H9 (cell line): ENCODE data around the gene TWSG1. TPM values are rescaled to one million over a fixed set of nuclear protein-coding genes. Genes with fewer than 3 reads are reported as not detected.

ENCODE experiments used
- DNase-seq: peaks from one replicate; pipeline ENCODE4 v3.0.0-alpha.2; 2017
- H2AFZ ChIP-seq: one replicate; pipeline ENCODE4 v1.6.1; 2013; ENCODE audit warnings: mild to moderate bottlenecking, low read length, control low read depth, moderate library complexity
- H2AK5ac ChIP-seq: 2 replicates; pipeline ENCODE4 v1.6.1; 2013; ENCODE audit warnings: low read length, control low read depth, mixed read lengths; ENCODE audit not compliant: insufficient read length
- H2BK120ac ChIP-seq: one replicate; pipeline ENCODE4 v1.6.1; 2013; ENCODE audit warnings: low read depth, mild to moderate bottlenecking, low read length, control low read depth, inconsistent platforms; ENCODE audit not compliant: poor library complexity, severe bottlenecking
- H2BK12ac ChIP-seq: 2 replicates; pipeline ENCODE4 v1.6.1; 2013; ENCODE audit warnings: low read length, control low read depth, mixed read lengths, low read depth; ENCODE audit not compliant: insufficient read length
- H2BK15ac ChIP-seq: 2 replicates; pipeline ENCODE4 v1.6.1; 2013; ENCODE audit warnings: low read depth, low read length, control low read depth
- H2BK20ac ChIP-seq: one replicate; pipeline ENCODE4 v1.6.1; 2013; ENCODE audit warnings: low read depth, mild to moderate bottlenecking, low read length, control low read depth, inconsistent platforms; ENCODE audit not compliant: poor library complexity, severe bottlenecking
- H2BK5ac ChIP-seq: 2 replicates; pipeline ENCODE4 v1.6.1; 2013; ENCODE audit warnings: low read length, control low read depth, mixed read lengths; ENCODE audit not compliant: insufficient read length
- H3K14ac ChIP-seq: 2 replicates; pipeline ENCODE4 v1.6.1; 2013; ENCODE audit warnings: low read length, control low read depth; ENCODE audit not compliant: insufficient read depth
- H3K18ac ChIP-seq: 2 replicates; pipeline ENCODE4 v1.6.1; 2013; ENCODE audit warnings: low read depth, mild to moderate bottlenecking, mixed read lengths, low read length, control low read depth; ENCODE audit not compliant: insufficient read length
- H3K23ac ChIP-seq: 2 replicates; pipeline ENCODE4 v1.6.1; 2013; ENCODE audit warnings: low read length, control low read depth, mixed read lengths, low read depth; ENCODE audit not compliant: insufficient read length
- H3K23me2 ChIP-seq: 2 replicates; pipeline ENCODE4 v1.6.1; 2013; ENCODE audit warnings: low read depth, mild to moderate bottlenecking, mixed read lengths, low read length, control low read depth; ENCODE audit not compliant: insufficient read length, poor library complexity, severe bottlenecking
- H3K27ac ChIP-seq: 2 replicates; pipeline ENCODE4 v1.5.1; 2013; ENCODE audit warnings: low read length, control low read depth, mixed read lengths, low read depth; ENCODE audit not compliant: insufficient read length
- H3K27me3 ChIP-seq: 2 replicates; pipeline ENCODE4 v1.6.1; 2013; ENCODE audit warnings: low read length, control low read depth, inconsistent platforms; ENCODE audit not compliant: insufficient read depth
- H3K4ac ChIP-seq: 2 replicates; pipeline ENCODE4 v1.6.1; 2013; ENCODE audit warnings: low read depth, mild to moderate bottlenecking, control low read depth, inconsistent platforms, low read length, moderate library complexity
- H3K4me1 ChIP-seq: 2 replicates; pipeline ENCODE4 v1.6.1; 2013; ENCODE audit warnings: low read length, control low read depth, inconsistent platforms; ENCODE audit not compliant: insufficient read depth
- H3K4me2 ChIP-seq: 2 replicates; pipeline ENCODE4 v1.6.1; 2013; ENCODE audit warnings: low read length, control low read depth, mixed read lengths; ENCODE audit not compliant: insufficient read length, insufficient read depth
- H3K56ac ChIP-seq: 2 replicates; pipeline ENCODE4 v1.6.1; 2013; ENCODE audit warnings: low read depth, mild to moderate bottlenecking, mixed read lengths, low read length, control low read depth; ENCODE audit not compliant: insufficient read length
- H3K79me1 ChIP-seq: 2 replicates; pipeline ENCODE4 v1.6.1; 2013; ENCODE audit warnings: low read depth, mild to moderate bottlenecking, moderate library complexity, low read length, control low read depth, inconsistent platforms; ENCODE audit not compliant: insufficient read depth, poor library complexity, severe bottlenecking
- H3K79me2 ChIP-seq: 2 replicates; pipeline ENCODE4 v1.6.1; 2013; ENCODE audit warnings: low read length, control low read depth, inconsistent platforms; ENCODE audit not compliant: insufficient read depth
- H3K9ac ChIP-seq: 2 replicates; pipeline ENCODE4 v1.6.1; 2013; ENCODE audit warnings: low read length, control low read depth, mixed read lengths; ENCODE audit not compliant: insufficient read length; ENCODE audit errors: extremely low read depth
- H3K9me3 ChIP-seq: one replicate; pipeline ENCODE4 v1.6.1; 2013; ENCODE audit warnings: low read depth, low read length, inconsistent platforms; ENCODE audit not compliant: control insufficient read depth
- H3T11ph ChIP-seq: one replicate; pipeline ENCODE4 v1.6.1; 2013; ENCODE audit warnings: mild to moderate bottlenecking, low read length, control low read depth, inconsistent platforms
- H4K20me1 ChIP-seq: one replicate; pipeline ENCODE4 v1.6.1; 2013; ENCODE audit not compliant: control insufficient read depth, insufficient read length, insufficient read depth
- H4K5ac ChIP-seq: 2 replicates; pipeline ENCODE4 v1.6.1; 2013; ENCODE audit warnings: low read depth, mild to moderate bottlenecking, mixed read lengths, low read length, control low read depth; ENCODE audit not compliant: insufficient read length
- H4K8ac ChIP-seq: replicated peaks from 2 replicates; pipeline ENCODE4 v1.6.1; 2013; ENCODE audit warnings: low read length, control low read depth, mixed read lengths, low read depth; ENCODE audit not compliant: insufficient read length
- H4K91ac ChIP-seq: 2 replicates; pipeline ENCODE4 v1.6.1; 2013; ENCODE audit warnings: low read depth, mild to moderate bottlenecking, moderate library complexity, mixed read lengths, low read length, control low read depth; ENCODE audit not compliant: insufficient read length
- H3K27ac Mint-ChIP-seq, 3 experiments: 2 replicates in 2 of 3; 3 replicates in 1 of 3; pipeline ENCODE4 v1.8.0; 2020 to 2021; ENCODE audit warnings: mixed read lengths in 3 of 3, mild to moderate bottlenecking in 1 of 3, moderate library complexity in 1 of 3
- H3K27me3 Mint-ChIP-seq: 2 replicates; pipeline ENCODE4 v1.8.0; 2021; ENCODE audit warnings: low read depth, mild to moderate bottlenecking, moderate library complexity, mixed read lengths
- H3K36me3 Mint-ChIP-seq, 3 experiments: 2 replicates in 2 of 3; 3 replicates in 1 of 3; pipeline ENCODE4 v1.8.0; 2020 to 2021; ENCODE audit warnings: low read depth in 3 of 3, mixed read lengths in 3 of 3; ENCODE audit not compliant: insufficient read depth in 1 of 3
- H3K4me1 Mint-ChIP-seq, 2 experiments: 2 replicates each; pipeline ENCODE4 v1.8.0; 2020; ENCODE audit warnings: mixed read lengths in 2 of 2
- H3K4me3 Mint-ChIP-seq, 2 experiments: 2 replicates in 1 of 2; 3 replicates in 1 of 2; pipeline ENCODE4 v1.8.0; 2020 to 2021; ENCODE audit warnings: mild to moderate bottlenecking in 2 of 2, mixed read lengths in 2 of 2, moderate library complexity in 1 of 2
- H3K9me3 Mint-ChIP-seq, 2 experiments: 2 replicates in 1 of 2; 3 replicates in 1 of 2; pipeline ENCODE4 v1.8.0; 2020; ENCODE audit warnings: mild to moderate bottlenecking in 2 of 2, mixed read lengths in 2 of 2, moderate library complexity in 1 of 2
- WGBS: extraction: QIAGEN DNeasy Blood & Tissue Kit; methylation state at CpG from one replicate; pipeline ENCODE4 v1.1.7; 2013; ENCODE audit warnings: missing lambda C conversion rate, low lambda C conversion rate, mixed read lengths; ENCODE audit not compliant: insufficient read length; ENCODE audit errors: extremely low coverage; 5-methylcytosine and 5-hydroxymethylcytosine counted together
- total RNA-seq: library from RNA; stranded (reverse); gene quantifications from 2 replicates; pipeline ENCODE4 v1.2.1, GENCODE V29; 2021
- TF ChIP-seq, protein P1 (sequence below): fragments of 200-600 bp; sonication (generic); conservative IDR thresholded peaks from 3 replicates; pipeline ENCODE4 v1.8.0; 2021; ENCODE audit warnings: antibody characterized with exemption, mild to moderate bottlenecking

The TWSG1 gene
- total RNA-seq, 1 experiment from 2014 or later, result 25.7 TPM

- no peak overlapping the region for H4K91ac ChIP-seq
- no peak overlapping the region for H4K5ac ChIP-seq
- no peak for DNase-seq
- H3K9me3 ChIP-seq, result no peaks in the 10 kb centered on the region
- no peak overlapping the region for H3K27ac ChIP-seq
- no peak overlapping the region for H2BK20ac ChIP-seq
- WGBS, result no CpG with 5 or more reads among the region's 1 CpG
- no peak overlapping the region for H3K4me2 ChIP-seq
- H3K79me2 ChIP-seq, result no peaks in the 10 kb centered on the region
- H3K23me2 ChIP-seq, result no peaks in the 10 kb centered on the region
- Mint-ChIP-seq H3K4me1 (peaks cover 12 to 14% of the 10 kb centered on the region in 2 experiments), H3K4me3 (no peak overlapping the region), H3K9me3 (peaks cover 4 to 8% of the 10 kb centered on the region in 2 experiments; a peak in 4 of 5 replicates), H3K27ac (peak overlapping the region in 1 of 3 experiments; percentile 3; a peak in 2 of 7 replicates), H3K36me3 (peaks cover 7 to 16% (median 9%) of the 10 kb centered on the region in 3 experiments), H3K27me3 (no peaks in the 10 kb centered on the region)
- TF ChIP-seq, protein P1, sequence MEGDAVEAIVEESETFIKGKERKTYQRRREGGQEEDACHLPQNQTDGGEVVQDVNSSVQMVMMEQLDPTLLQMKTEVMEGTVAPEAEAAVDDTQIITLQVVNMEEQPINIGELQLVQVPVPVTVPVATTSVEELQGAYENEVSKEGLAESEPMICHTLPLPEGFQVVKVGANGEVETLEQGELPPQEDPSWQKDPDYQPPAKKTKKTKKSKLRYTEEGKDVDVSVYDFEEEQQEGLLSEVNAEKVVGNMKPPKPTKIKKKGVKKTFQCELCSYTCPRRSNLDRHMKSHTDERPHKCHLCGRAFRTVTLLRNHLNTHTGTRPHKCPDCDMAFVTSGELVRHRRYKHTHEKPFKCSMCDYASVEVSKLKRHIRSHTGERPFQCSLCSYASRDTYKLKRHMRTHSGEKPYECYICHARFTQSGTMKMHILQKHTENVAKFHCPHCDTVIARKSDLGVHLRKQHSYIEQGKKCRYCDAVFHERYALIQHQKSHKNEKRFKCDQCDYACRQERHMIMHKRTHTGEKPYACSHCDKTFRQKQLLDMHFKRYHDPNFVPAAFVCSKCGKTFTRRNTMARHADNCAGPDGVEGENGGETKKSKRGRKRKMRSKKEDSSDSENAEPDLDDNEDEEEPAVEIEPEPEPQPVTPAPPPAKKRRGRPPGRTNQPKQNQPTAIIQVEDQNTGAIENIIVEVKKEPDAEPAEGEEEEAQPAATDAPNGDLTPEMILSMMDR, result no peak
- H3K56ac ChIP-seq, result no peak overlapping the region
- no peak overlapping the region for H2BK120ac ChIP-seq
- no peak overlapping the region for H4K8ac ChIP-seq
- no peak overlapping the region for H2BK12ac ChIP-seq
- no peak overlapping the region for H2AK5ac ChIP-seq
- H3K27me3 ChIP-seq, result no peaks in the 10 kb centered on the region
- H2BK15ac ChIP-seq, result no peak overlapping the region
- no peaks in the 10 kb centered on the region for H4K20me1 ChIP-seq
- H3K4ac ChIP-seq, result no peak overlapping the region
- no peaks in the 10 kb centered on the region for H3K4me1 ChIP-seq
- no peak overlapping the region for H3K9ac ChIP-seq
- H2AFZ ChIP-seq, result no peak overlapping the region
- H3K14ac ChIP-seq, result no peak overlapping the region
- no peak overlapping the region for H2BK5ac ChIP-seq
- H3T11ph ChIP-seq, result no peak overlapping the region
- H3K23ac ChIP-seq, result no peak overlapping the region
- H3K18ac ChIP-seq, result no peak overlapping the region
- H3K79me1 ChIP-seq, result no peaks in the 10 kb centered on the region
Observed at GRCh38 chr18:9362869-9363268, 28.3 kb downstream of the TWSG1 start.
